Transverse colon (tissue), 4 donors: ENCODE measurements around the gene PRF1. TPM values are rescaled to one million over a fixed set of nuclear protein-coding genes. Genes with fewer than 3 reads are reported as not detected.

Source experiments
- DNase-seq: peaks from one replicate; pipeline ENCODE4 v3.0.0-alpha.2; 2019
- H3K27ac ChIP-seq, 4 donors: fragments of 200-600 bp; sonication (generic); 2 replicates each; pipeline ENCODE4 v1.5.1; 2016 to 2018; ENCODE audit warnings: inconsistent platforms in 4 of 4
- H3K27me3 ChIP-seq: fragments of 200-600 bp; sonication (generic); 2 replicates; pipeline ENCODE4 v1.5.1; 2017; ENCODE audit warnings: inconsistent platforms
- H3K36me3 ChIP-seq, 4 donors: fragments of 200-600 bp; sonication (generic); 2 replicates each; pipeline ENCODE4 v1.5.1; 2017 to 2019; ENCODE audit warnings: inconsistent platforms in 4 of 4
- H3K4me1 ChIP-seq, 4 donors: fragments of 200-600 bp; sonication (generic); 2 replicates each; pipeline ENCODE4 v1.5.1; 2017 to 2020; ENCODE audit warnings: inconsistent platforms in 4 of 4
- H3K4me3 ChIP-seq, 4 donors: fragments of 200-600 bp; sonication (generic); 1 replicate in 1 of 4; 2 replicates in 3 of 4; pipeline versions ENCODE4 v1.5.1 to v1.6.1; 2017 to 2019; ENCODE audit warnings: inconsistent platforms in 4 of 4
- H3K9me3 ChIP-seq, 2 donors: fragments of 200-600 bp; sonication (generic); 2 replicates each; pipeline ENCODE4 v1.5.1; 2017 to 2019; ENCODE audit warnings: inconsistent platforms in 2 of 2
- CTCF ChIP-seq, 5 experiments: fragments of 200-600 bp in 3 of 5; fragments of 450-650 bp in 2 of 5; sonication (generic) in 3 of 5; IDR thresholded peaks; 1 replicate in 2 of 5; 2 replicates in 3 of 5; pipeline ENCODE4 v1.5.1; 2016 to 2017; ENCODE audit warnings: antibody characterized with exemption in 5 of 5, inconsistent platforms in 3 of 5, mild to moderate bottlenecking in 2 of 5, moderate library complexity in 1 of 5
- EP300 ChIP-seq: sonication (generic); formaldehyde crosslinking; IDR thresholded peaks from one replicate; pipeline ENCODE4 v1.6.1; 2017; ENCODE audit warnings: antibody characterized with exemption, low read depth
- POLR2A ChIP-seq: fragments of 450-650 bp; IDR thresholded peaks from one replicate; pipeline ENCODE4 v1.6.1; 2016; ENCODE audit warnings: antibody characterized with exemption, mild to moderate bottlenecking, moderate library complexity
- POLR2AphosphoS5 ChIP-seq, 3 donors: sonication (generic); formaldehyde crosslinking; IDR thresholded peaks; one replicate each; pipeline ENCODE4 v1.6.1; 2016; ENCODE audit warnings: antibody characterized with exemption in 3 of 3
- WGBS, 2 donors: methylation state at CpG; one replicate each; pipeline ENCODE4 v1.1.5; 2018; ENCODE audit warnings: low coverage in 1 of 2; 5-methylcytosine and 5-hydroxymethylcytosine counted together
- in situ Hi-C, 4 donors: fragments of 200-750 bp; cut with MboI; loops; one replicate each; pipeline versions ENCODE4 v1.15.0 to v1.15.1; 2017; ENCODE audit warnings: low sequenced_read_pairs in 3 of 4, low pct_ligation_motif_present in 1 of 4, low pct_unique_long_range_greater_than_20kb in 1 of 4
- intact Hi-C: fragments of 100-400 bp; cut with DNase I; formaldehyde crosslinking; loops from one replicate; pipeline ENCODE4 v1.15.1; 2023; ENCODE audit warnings: low total_unique reads
- total RNA-seq, 4 donors: library from RNA; depleted of rRNA; stranded (reverse); fragments of >200 nt; gene quantifications; one replicate each; pipeline ENCODE4 v1.1.0, GENCODE V29; 2016

PRF1 gene
- total RNA-seq, 4 donors from 2014 or later, result 0.80 to 12.7 (median 6.0) TPM

GRCh38 chr10:70605161-70605560 is 2.6 kb upstream of the PRF1 start:
- H3K4me1 ChIP-seq, result no peaks in the 10 kb centered on the region
- in situ Hi-C loops (no loop called here), intact Hi-C loops (no loop called here)
- no peaks in the 10 kb centered on the region for H3K36me3 ChIP-seq
- H3K27ac ChIP-seq, result no peak overlapping the region
- no peak for DNase-seq
- no peak overlapping the region for H3K4me3 ChIP-seq
- TF ChIP-seq POLR2A, result no peak
- TF ChIP-seq EP300, result no peak
- no peak for TF ChIP-seq POLR2AphosphoS5 (IDR thresholded peaks at IDR 0.05)
- no peak for TF ChIP-seq CTCF (IDR thresholded peaks at IDR 0.05)
- H3K27me3 ChIP-seq, result no peaks in the 10 kb centered on the region
- no peaks in the 10 kb centered on the region for H3K9me3 ChIP-seq
- WGBS, 2 donors, result 56 to 67% methylated on average over 2 of the region's 2 CpGs

DNA sequence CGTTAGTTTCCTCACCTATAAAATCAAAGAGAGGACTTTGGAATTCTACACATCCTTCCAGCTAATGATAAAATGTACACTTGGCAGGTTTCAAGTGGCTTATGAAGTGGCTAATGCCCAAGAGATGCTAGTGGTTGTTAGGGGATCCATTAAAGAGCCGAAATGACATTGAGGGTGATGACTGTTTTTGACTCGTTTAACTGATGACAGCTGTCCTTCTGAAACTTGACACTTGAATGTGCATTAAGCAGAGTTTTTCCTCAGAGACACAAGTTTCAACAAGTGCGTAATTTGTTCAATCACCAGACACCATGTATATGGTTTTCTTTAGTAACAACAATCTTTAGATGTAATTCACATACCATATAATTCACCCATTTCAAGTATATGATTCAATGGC is 1.6 kb upstream of the PRF1 start:
- Histone ChIP-seq H3K4me3 (no peak overlapping the region), H3K27me3 (no peaks in the 10 kb centered on the region), H3K9me3 (no peaks in the 10 kb centered on the region), H3K36me3 (no peaks in the 10 kb centered on the region), H3K4me1 (no peaks in the 10 kb centered on the region), H3K27ac (no peak overlapping the region)
- WGBS, 2 donors, result 73 to 100% methylated on average over 1 to 4 of the region's 4 CpGs
- in situ Hi-C loops (no loop called here), intact Hi-C loops (no loop called here)
- TF ChIP-seq EP300, result no peak
- TF ChIP-seq CTCF (IDR thresholded peaks at IDR 0.05), result no peak
- TF ChIP-seq POLR2AphosphoS5 (IDR thresholded peaks at IDR 0.05), result no peak
- TF ChIP-seq POLR2A, result no peak
- DNase-seq, result no peak

DNA sequence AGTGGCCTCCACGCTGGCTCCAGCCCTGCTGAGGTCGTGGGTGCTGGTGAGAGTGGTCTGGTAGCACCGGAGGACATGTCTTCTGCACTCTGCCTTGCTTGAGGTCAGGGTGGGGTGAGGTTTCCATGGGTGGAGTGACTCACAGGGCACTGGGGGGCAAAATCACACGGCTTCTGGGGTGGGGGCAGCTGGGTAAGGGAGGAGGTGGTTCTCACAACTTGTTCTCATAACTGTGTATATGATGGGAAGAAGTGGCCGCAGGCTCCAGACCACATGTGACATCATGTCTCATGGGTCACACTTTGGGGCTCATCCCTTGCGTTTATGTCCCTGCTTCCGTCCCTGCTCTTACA is 884 bp upstream of the PRF1 start:
- Histone ChIP-seq H3K4me3 (no peak overlapping the region), H3K4me1 (no peaks in the 10 kb centered on the region), H3K9me3 (no peaks in the 10 kb centered on the region), H3K27ac (peak overlapping the region in 1 of 4 donors; percentile 1), H3K27me3 (no peaks in the 10 kb centered on the region), H3K36me3 (no peaks in the 10 kb centered on the region)
- in situ Hi-C loops (no loop called here), intact Hi-C loops (no loop called here)
- no peak for TF ChIP-seq CTCF (IDR thresholded peaks at IDR 0.05)
- no peak for TF ChIP-seq POLR2A
- no peak for TF ChIP-seq POLR2AphosphoS5 (IDR thresholded peaks at IDR 0.05)
- TF ChIP-seq EP300, result no peak
- 72% methylated on average over 7 of the region's 7 CpGs; no CpG with 5 or more reads in 1 of the 2 donors for WGBS, 2 donors
- no peak for DNase-seq

GRCh38 chr10:70601746-70602145 is 795 bp downstream of the PRF1 start:
- H3K9me3 ChIP-seq, result no peaks in the 10 kb centered on the region
- no peaks in the 10 kb centered on the region for H3K27me3 ChIP-seq
- H3K36me3 ChIP-seq, result no peaks in the 10 kb centered on the region
- peak overlapping the region in 1 of 4 donors; percentile 32 for H3K27ac ChIP-seq
- 69 to 78% methylated on average over 3 to 5 of the region's 5 CpGs for WGBS, 2 donors
- no peak for DNase-seq
- in situ Hi-C loops, result no loop called here
- TF ChIP-seq POLR2AphosphoS5 (IDR thresholded peaks at IDR 0.05) (no peak), EP300 (no peak), CTCF (IDR thresholded peaks at IDR 0.05) (no peak), POLR2A (no peak)
- intact Hi-C loops, result no loop called here
- peak overlapping the region in 2 of 4 donors; percentile 3 to 23 for H3K4me3 ChIP-seq
- no peaks in the 10 kb centered on the region for H3K4me1 ChIP-seq
